Raji (cell line): ENCODE measurements around the gene PDZD2.

ENCODE experiments used
- POLR2A ChIP-seq: IDR thresholded peaks from 2 replicates; pipeline ENCODE4 v1.6.1; 2011; ENCODE audit warnings: low read depth, low read length, control low read depth; ENCODE audit not compliant: insufficient read depth

PDZD2 gene

DNA sequence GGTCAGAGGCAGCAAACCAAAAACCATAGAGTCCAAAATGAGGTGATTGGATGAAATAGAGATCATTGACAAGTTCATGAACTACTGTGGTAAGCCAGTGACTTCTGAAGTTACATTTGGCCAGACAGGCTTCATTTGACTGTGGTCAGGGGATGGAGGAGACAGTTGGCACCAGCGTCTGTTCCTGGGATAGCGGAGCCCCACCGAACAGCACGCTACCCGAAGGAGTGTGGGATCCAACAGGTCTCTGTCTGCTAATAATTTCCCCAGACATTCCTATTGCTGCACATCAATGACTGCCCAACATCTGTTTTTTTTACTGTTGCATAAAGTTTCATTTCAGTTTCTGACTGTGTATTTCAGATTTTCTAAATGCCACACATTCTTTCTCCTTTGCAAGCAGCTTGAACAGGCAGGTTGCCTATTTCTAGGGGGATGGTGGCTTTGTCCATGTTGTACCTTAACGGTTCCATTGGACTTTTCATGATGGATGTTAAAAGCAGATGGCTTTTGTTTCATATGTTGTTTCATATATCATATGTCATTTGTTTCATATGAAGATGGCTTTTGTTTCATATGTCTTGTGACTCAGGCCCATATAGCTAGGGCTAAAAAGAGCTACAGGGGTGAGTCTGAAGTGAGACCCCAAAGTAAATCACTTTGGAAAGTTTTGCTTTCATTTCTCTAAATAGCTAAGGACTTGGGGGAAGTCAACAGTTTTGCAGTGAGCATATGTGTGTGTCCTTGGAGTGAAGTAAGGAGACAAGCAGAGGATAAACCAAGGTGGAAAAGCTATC is 354.4 kb downstream of the PDZD2 start:
- TF ChIP-seq POLR2A: no peak

DNA sequence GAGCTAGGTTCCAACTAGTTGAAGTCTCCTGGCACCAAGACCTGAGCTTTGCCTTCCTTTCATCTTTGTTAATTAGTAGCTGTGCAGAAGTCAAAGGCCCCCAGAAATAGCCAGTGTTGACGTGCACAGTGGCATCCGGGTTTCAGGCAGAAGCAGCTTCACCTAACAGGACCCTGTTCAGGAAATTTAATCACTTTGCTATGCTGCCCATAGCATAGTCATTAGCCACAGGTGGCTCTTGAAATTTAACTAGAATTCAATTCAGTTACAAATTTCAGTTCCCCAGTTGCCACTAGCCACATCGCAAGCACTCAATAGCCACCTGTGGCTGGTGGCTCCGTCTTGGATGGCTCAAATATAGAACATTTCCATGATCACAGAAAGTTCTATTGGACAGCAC is 356.1 kb downstream of the PDZD2 start:
- TF ChIP-seq POLR2A: no peak

DNA sequence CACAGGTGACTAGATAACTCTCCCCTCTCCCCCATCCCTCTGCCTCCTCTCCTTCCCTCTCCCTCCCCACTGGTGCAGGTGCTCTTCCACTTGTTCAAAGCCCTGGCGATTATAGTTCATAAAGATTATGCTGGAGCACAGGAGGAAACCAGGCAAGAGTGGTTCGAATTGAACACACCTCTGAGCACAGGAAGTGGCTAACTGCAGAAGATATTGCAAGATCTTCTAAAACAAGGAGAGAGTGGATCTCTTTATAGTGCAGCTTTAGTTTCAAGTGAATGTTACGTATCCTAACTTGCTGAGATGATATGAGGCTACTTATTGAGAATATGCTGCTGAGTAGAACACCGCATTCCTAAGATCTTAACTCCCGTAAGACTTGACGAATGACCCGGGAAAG is 356.8 kb downstream of the PDZD2 start:
- no peak for TF ChIP-seq POLR2A

DNA sequence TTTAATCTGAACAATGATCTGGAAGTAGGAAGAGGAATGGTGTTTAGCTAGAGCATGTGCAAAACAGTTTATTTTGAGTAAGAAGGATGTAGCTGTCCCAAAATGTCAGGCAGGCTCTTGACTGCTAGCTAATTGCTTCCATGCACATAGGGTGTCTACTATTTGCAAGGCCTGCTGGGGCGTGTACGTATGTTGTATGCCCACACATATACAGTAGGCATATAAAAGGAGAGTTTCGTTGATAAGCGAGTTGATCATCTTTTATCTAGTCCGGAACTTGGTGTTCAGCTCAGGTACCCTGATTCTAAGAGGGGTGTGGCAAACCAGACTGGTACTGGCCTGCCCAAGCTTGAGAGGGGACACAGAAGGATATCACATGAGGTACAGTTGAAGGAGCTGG is 358.0 kb downstream of the PDZD2 start:
- TF ChIP-seq POLR2A: no peak

DNA sequence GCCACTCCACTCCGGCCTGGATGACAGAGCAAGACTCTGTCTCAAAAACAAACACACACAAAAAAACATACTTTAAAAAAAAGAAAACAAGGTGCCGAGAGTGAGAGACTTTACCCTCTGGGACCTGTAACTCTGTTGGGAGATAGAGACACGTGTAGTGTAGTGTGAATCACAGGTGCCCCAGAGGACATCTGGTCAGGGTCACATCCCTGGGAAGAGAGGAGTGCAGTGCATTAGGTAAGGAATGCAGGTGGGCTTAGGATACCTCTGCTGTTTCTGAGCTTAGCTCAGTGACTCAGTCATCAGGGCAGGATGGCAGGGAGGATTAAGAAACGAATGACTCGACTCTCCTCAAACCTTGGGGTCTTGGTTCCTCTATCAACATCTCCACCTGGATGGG is 360.5 kb downstream of the PDZD2 start:
- no peak for TF ChIP-seq POLR2A

DNA sequence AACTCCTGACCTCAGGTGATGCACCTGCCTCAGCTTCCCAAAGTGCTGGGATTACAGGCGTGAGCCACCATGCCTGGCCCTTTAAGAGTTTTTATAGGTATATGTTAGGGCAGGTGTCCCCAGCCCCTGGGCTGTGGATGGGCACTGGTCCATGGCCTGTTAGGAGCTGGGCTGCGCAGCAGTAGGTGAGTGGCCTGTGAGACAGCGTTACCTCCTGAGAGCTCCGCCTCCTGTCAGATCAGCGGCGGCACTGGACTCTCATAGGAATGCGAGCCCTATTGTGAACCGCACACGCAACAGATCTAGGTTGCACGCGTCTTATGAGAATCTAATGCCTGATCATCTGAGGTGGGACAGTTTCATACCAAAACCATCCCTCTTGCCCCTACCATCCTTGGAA is 361.8 kb downstream of the PDZD2 start:
- TF ChIP-seq POLR2A: no peak

DNA sequence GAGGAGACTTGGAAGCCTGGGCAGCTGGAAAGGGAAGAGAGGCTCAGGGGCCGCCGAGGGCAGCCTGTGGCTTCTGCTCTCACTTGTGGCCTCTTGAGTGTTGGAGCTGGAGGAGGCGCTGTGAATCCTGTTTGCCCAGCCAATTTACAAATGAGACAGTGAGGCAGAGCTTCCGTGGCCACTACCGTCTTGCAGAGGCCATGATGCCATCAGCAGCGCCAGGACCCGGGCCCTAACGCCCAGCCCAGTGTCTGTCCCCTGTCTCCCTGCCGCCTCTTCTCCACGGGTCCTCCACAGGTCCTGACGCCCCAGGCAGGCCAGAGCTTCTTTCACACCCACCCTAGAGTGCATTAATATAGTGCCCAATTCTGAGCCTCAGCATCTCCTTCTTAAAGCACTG is 362.4 kb downstream of the PDZD2 start:
- no peak for TF ChIP-seq POLR2A

DNA sequence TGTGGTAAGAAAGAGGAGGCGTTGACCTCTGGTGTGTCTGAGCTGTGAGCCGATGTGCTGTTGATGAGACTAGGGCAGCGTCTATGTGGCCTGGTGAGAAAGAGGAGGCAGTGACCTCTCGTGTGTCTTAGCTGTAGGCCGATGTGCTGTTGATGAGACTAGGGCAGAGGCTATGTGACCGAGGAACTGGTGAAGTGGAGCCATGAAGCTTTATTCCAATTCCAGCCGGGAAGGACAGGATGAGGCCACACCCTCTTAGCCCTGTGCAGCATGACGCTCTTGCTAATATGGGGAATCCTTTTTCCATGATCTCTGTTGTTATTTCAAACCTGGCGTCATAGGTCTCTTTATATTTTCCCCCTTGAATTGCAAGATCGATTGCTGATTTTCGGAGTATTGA is 362.8 kb downstream of the PDZD2 start:
- TF ChIP-seq POLR2A: no peak

DNA sequence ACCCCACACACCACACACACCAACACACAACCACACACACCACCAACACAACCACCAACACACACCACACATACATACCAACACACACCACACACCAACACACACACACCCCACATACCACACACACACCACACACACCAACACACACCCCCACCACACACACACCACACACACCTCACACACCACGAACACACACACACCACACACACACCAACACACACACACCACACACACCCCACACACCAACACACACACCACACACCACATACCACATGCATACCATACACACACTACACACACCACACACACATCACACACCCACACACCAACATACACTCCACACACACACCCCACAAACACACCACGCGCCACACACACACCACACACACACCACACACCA is 363.8 kb downstream of the PDZD2 start:
- no peak for TF ChIP-seq POLR2A

DNA sequence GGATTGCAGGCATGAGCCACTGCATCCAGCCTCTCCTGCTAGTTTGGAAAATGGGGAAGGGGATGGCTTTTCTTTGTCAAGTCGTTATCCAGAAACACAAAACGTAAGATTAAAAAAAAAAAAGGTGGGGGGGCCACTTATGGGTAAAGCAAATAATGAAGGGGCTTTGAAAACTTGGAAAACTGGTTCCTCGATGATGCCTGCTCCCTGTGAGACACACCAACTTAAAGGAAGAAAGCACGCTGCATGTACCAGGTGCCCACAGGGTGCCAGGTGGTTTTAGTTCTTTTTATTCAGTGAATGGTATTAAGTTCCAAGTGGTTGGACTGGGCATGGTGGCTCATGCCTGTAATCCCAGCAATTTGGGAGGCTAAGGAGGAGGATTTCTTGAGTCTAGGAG is 365.1 kb downstream of the PDZD2 start:
- no peak for TF ChIP-seq POLR2A

DNA sequence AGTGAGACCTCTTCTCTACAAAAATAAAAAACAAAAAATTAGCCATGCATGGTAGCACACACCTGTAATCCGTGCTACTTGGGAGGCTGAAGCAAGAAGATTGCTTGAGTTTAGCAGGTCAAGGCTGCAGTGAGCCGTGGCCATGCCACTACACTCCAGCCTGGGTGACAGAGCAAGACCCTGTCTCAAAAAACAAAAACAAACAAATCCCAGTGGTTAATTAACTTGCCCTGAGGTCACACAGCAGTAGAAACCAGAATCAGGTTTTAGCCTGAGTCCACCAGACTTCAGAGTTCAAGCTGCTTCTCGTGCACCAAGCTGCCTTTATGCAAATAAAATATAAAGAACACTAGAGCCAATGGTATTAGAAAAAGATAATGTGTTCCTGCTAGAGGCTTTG is 365.5 kb downstream of the PDZD2 start:
- no peak for TF ChIP-seq POLR2A

DNA sequence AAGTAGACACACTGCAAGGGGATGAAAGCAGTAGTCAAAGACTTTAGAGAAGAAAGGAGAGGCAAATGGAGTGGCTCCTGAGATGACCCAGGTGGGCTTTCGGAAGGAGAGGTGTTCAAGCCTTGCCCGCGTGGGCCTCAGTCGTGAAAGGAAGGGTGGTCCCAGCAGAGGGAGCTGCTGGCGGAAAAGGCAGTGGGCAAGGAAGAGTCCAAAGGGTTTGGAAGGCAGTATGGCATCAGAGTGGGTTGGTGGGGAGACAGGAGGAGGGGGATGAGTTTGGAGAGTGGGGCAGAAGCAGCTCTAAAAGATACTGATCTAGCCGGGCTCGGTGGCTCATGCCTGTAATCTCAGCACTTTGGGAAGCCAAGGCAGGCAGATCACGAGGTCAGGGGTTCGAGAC is 369.8 kb downstream of the PDZD2 start:
- TF ChIP-seq POLR2A: no peak

DNA sequence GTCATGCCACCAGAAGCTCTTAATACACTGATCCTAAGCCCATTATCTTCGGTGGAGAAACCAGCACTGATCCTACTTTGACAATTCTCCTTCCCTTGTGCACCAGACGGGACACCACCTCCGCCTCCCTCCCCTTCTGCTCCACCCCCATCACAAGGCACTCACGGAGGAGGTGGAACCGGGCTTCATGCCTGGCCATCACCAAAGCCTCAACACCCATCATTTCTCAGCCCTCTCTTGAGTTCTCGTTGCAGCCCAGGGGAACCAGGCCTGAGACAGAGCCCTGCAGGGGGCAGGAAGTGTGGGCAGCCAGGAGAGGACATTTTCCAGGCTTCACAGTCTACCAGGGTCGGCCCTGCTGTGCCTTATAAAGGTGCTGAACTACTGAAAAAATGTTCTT is 374.7 kb downstream of the PDZD2 start:
- no peak for TF ChIP-seq POLR2A

DNA sequence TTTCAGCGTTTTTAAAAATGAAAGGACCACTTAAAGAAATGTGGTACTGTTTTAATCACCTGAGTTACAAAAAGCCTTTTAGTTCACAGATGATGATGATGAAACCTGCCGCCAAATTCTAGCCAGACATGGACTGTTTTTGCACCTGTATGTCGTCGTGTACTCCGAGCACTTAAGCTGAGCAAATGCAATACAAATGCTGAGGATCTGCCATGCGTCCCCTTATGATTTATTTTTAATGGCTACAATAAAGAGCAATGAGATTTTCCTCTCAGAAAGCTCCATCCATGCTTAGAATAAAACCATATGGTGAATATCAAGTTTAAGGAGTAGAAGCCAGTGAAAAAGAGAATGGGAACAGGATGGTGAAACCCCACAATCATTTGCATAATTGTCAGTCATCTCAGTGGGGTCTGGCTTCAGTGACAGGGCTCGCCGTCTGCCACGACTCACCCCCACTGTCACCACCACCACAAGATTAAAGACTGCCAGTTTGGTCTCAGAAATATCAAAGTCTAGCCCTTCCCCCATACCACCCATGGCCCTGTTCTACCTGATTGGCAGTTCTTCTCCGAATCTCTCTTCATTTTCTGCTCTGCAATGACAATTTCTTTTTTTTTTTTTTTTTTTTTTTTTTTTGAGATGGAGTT is 375.3 kb downstream of the PDZD2 start:
- no peak for TF ChIP-seq POLR2A

DNA sequence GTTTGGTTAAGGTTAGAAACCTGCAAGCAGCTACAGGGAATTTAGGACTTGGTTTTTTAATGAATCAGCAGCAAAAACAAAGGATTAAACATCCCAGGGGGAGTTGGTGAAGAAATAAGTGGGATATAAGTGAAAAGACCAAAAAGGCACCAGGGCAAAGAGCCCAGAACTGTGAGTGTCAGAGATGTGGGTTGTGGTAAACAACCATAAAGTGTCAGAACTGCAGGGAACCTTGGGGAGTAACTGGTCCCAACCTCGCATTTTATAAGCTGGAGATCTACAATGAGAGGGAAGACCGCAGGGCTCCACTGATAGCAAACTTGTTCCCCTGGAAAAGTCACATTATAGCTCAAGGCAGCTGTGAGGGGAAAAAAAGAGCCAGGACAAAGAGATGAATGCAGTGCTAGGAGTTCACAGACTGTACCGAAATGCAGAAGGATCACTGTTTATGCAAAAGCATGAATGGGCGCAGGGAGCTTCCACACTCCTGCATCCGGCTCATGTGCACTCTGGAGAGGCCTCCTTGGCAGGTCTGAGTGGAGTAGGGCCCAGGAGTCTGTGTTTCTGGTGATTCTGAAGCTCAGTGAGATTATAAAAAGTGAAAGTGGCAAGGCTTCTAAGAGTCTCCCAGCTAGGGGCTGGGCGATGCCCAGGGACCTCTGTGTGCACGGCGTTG is 378.9 kb downstream of the PDZD2 start:
- TF ChIP-seq POLR2A: no peak
